ENCODE data around the gene GGT6.

The GGT6 gene

DNA sequence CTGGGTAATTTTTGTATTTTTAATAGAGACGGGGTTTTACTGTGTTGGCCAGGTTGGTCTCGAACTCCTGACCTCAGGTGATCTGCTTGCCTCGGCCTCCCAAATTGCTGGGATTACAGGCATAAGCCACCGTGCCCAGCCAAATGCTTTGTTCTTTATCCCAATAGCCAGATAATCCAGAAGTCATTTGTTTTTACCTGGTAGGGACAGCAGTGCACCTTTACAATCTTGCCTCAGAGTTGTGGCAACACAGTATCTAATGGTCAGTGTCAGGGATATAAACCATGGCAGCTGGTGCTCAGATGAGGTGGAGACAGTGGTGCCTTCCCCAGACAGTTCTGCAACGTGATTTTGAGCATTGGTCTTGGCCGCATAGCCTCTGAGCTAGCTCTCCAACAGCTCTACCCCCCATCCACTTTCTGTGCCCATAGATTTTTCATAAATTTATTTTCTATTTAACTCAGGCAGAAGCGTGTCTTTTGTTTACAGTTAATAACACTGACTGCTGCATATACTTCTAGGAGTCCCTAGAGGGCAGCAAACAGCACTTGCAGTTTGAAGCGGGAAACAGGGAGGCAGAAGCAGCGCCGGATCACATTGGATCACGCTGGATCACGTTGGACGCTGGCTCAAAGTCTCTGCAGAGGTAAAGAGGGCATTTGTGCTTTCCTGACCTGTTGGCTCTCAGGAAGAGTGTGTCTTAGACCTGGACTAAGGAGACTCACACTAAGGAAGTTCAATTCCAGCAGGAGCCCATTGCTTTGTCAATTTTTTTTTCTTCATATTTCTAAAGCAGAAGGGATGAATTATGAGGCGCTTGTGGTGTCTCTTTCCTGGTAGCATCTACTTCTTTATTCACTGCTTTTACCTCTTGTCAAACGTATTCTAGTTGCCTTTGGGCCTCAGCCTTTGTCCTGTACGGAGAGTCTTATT, 5.1 kb upstream of the GGT6 start:
- Histone ChIP-seq H3K4me1 (ENCODE audit: low read length) (peaks cover 39% of the 10 kb centered on the region), H4K20me1 (ENCODE audit: insufficient read depth, low read length) (no peaks in the 10 kb centered on the region), H3K27me3 (ENCODE audit: low read depth, low read length) (no peaks in the 10 kb centered on the region), H2AFZ (ENCODE audit: low read depth, low read length) (peak overlapping the region; percentile 91), H3K4me3 (ENCODE audit: low read length) (peak overlapping the region; percentile 69), H3K9ac (ENCODE audit: low read length) (peak overlapping the region; percentile 32), H3K36me3 (replicated peaks; ENCODE audit: low read depth, low read length) (no peaks in the 10 kb centered on the region), H3K4me2 (ENCODE audit: low read length) (peak overlapping the region; percentile 83), H3K9me3 (ENCODE audit: insufficient read depth, low read length) (no peaks in the 10 kb centered on the region), H3K79me2 (ENCODE audit: low read length) (no peaks in the 10 kb centered on the region), H3K27ac (ENCODE audit: low read length) (no peak overlapping the region)
- TF ChIP-seq EZH2phosphoT487 (IDR thresholded peaks at IDR 0.05; ENCODE audit: low read depth) = no peak
- TF ChIP-seq, protein P1, sequence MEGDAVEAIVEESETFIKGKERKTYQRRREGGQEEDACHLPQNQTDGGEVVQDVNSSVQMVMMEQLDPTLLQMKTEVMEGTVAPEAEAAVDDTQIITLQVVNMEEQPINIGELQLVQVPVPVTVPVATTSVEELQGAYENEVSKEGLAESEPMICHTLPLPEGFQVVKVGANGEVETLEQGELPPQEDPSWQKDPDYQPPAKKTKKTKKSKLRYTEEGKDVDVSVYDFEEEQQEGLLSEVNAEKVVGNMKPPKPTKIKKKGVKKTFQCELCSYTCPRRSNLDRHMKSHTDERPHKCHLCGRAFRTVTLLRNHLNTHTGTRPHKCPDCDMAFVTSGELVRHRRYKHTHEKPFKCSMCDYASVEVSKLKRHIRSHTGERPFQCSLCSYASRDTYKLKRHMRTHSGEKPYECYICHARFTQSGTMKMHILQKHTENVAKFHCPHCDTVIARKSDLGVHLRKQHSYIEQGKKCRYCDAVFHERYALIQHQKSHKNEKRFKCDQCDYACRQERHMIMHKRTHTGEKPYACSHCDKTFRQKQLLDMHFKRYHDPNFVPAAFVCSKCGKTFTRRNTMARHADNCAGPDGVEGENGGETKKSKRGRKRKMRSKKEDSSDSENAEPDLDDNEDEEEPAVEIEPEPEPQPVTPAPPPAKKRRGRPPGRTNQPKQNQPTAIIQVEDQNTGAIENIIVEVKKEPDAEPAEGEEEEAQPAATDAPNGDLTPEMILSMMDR (IDR thresholded peaks at IDR 0.05; ENCODE audit: low read depth, low read length) = peak; percentile 63

DNA sequence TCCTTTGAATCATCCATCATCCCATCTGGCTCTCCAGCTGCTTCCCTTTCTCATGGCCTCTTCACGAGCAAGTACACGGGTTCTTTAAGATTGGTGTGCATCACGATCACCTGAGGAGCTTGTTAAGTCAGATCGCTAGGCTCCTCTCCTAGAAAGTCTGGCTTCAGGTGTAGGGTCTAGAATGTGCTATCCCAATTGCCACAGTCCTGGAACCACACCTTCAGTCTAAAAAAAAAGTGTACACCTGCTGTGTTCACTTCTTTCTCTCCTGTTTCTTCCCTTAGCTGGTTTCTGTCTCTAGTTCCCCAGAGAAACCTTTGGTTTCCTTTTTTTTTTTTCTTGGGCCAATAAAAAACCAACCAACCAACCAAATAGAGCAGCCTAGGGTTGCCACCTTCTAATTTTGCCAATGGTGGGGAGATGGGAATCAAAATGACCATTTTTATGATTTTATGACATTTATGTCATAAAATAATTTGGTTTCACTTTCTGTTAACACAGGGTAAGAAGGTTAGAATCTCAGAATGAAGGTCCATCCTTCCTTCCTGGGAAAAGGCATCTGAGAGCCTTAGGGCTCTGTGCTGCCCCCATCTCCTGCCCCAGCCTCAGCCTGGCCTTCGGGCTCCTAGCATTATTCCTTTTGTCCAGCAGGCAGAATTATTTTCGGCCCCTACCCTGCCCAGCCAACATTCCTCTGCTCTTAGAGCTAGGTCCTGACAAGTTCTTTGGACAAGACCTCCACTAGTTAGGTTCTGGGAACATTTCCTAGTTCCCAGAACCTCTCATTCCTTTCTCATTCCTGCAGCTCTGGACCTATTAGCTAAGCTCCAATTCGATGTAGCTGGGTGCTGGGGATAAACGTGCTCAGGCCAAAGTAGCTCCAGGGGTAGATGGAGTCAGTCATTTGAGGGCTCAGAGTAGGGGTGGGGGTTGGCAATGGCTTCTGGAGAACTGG, 1.9 kb upstream of the GGT6 start:
- Histone ChIP-seq H3K4me1 (ENCODE audit: low read length) (peaks cover 54% of the 10 kb centered on the region), H3K9me3 (ENCODE audit: insufficient read depth, low read length) (no peaks in the 10 kb centered on the region), H3K79me2 (ENCODE audit: low read length) (no peaks in the 10 kb centered on the region), H4K20me1 (ENCODE audit: insufficient read depth, low read length) (no peaks in the 10 kb centered on the region), H3K27ac (ENCODE audit: low read length) (peak overlapping the region; percentile 75), H3K36me3 (replicated peaks; ENCODE audit: low read depth, low read length) (no peaks in the 10 kb centered on the region), H3K27me3 (ENCODE audit: low read depth, low read length) (no peaks in the 10 kb centered on the region), H2AFZ (ENCODE audit: low read depth, low read length) (0 out of 2 replicates have a peak overlapping the region, but pooled peaks have one; percentile 20), H3K4me3 (ENCODE audit: low read length) (peak overlapping the region; percentile 53), H3K4me2 (ENCODE audit: low read length) (peak overlapping the region; percentile 77), H3K9ac (ENCODE audit: low read length) (peak overlapping the region; percentile 6; the same call in 1 of the 2 replicates)
- TF ChIP-seq EZH2phosphoT487 (IDR thresholded peaks at IDR 0.05; ENCODE audit: low read depth) = no peak
- TF ChIP-seq, protein P1 (IDR thresholded peaks at IDR 0.05; ENCODE audit: low read depth, low read length) = no peak

DNA sequence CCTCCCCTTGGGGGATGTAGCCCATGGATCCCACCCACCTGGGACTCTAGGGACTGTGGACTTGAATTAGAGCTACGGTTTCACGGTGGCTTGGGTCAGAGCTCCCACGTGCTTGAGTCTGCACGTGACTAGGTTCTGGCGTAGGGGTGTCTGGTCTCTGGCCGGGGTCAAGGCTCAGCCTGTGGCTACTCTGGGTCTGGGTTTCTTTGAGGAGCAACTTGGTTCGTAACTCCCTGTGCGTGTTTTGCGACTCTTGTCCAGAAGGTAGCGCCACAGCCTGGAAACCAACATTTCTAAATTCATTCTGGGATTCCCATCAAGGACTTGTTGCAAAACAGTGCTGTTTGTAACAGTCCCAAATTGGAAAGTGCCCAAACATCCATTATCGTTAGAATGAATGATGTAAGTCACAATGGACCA, 470 bp upstream of the GGT6 start:
- Histone ChIP-seq H3K4me3 (ENCODE audit: low read length) (no peak overlapping the region), H3K4me1 (ENCODE audit: low read length) (peaks cover 66% of the 10 kb centered on the region), H3K79me2 (ENCODE audit: low read length) (peaks cover 2% of the 10 kb centered on the region), H3K9me3 (ENCODE audit: insufficient read depth, low read length) (no peaks in the 10 kb centered on the region), H3K27ac (ENCODE audit: low read length) (peak overlapping the region; percentile 75; the same call in 1 of the 2 replicates), H3K9ac (ENCODE audit: low read length) (peak overlapping the region; percentile 12; the same call in 1 of the 2 replicates), H2AFZ (ENCODE audit: low read depth, low read length) (peak overlapping the region; percentile 13; the same call in 1 of the 2 replicates), H3K27me3 (ENCODE audit: low read depth, low read length) (no peaks in the 10 kb centered on the region), H3K36me3 (replicated peaks; ENCODE audit: low read depth, low read length) (no peaks in the 10 kb centered on the region), H3K4me2 (ENCODE audit: low read length) (peak overlapping the region; percentile 36), H4K20me1 (ENCODE audit: insufficient read depth, low read length) (no peaks in the 10 kb centered on the region)
- TF ChIP-seq, protein P1 (IDR thresholded peaks at IDR 0.05; ENCODE audit: low read depth, low read length) = peak; percentile 19; the same call in 1 of the 2 replicates
- TF ChIP-seq EZH2phosphoT487 (IDR thresholded peaks at IDR 0.05; ENCODE audit: low read depth) = no peak

Data from OCI-LY3 (cell line).